Measurements from ENCODE around the gene C17orf100.

C17orf100 gene

DNA sequence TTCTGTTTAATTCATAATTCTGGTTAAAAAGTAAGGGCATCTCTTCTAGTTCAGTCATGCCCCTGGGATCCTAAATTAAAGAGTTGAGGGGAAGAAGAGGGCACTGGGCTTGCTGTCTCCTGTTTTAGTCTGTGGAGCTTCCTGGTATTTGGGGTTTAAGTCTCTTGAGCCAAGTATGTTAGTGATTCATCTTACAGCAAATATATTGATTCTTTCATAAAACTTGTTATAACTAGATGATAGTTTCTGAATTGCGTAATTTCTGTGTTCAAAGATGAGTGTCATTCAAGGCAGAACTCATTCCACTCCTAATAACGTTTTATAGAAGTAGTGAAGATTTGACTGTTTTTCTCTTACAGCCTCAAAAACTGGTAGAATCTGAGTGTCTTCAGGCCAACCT is 9.0 kb upstream of the C17orf100 start:
- Histone ChIP-seq H3K4me3 (ENCODE audit: insufficient read depth, low read length, poor library complexity, severe bottlenecking) (no peak overlapping the region), H3K27me3 (ENCODE audit: low read length) (no peaks in the 10 kb centered on the region), H3K9me2 (replicated peaks; ENCODE audit: insufficient read depth, low read length) (no peaks in the 10 kb centered on the region), H4K20me1 (ENCODE audit: low read depth, low read length) (no peaks in the 10 kb centered on the region), H3K9me3 (ENCODE audit: insufficient read depth, low read length) (no peaks in the 10 kb centered on the region), H3K36me3 (ENCODE audit: low read length) (no peaks in the 10 kb centered on the region; the same call in 1 of the 2 replicates), H3K27ac (ENCODE audit: low read depth, low read length) (no peak overlapping the region), H2AFZ (ENCODE audit: low read depth, low read length, severe bottlenecking) (no peak overlapping the region), H3F3A (ENCODE audit: insufficient read depth) (peaks cover 5% of the 10 kb centered on the region; the same call in 1 of the 2 replicates), H3K9ac (ENCODE audit: low read length) (peak overlapping the region; percentile 80), H3K79me2 (ENCODE audit: insufficient read depth, low read length) (peaks cover 15% of the 10 kb centered on the region), H3K4me2 (ENCODE audit: low read depth, low read length, poor library complexity, severe bottlenecking) (peak overlapping the region; percentile 74)
- TF ChIP-seq, protein P1, sequence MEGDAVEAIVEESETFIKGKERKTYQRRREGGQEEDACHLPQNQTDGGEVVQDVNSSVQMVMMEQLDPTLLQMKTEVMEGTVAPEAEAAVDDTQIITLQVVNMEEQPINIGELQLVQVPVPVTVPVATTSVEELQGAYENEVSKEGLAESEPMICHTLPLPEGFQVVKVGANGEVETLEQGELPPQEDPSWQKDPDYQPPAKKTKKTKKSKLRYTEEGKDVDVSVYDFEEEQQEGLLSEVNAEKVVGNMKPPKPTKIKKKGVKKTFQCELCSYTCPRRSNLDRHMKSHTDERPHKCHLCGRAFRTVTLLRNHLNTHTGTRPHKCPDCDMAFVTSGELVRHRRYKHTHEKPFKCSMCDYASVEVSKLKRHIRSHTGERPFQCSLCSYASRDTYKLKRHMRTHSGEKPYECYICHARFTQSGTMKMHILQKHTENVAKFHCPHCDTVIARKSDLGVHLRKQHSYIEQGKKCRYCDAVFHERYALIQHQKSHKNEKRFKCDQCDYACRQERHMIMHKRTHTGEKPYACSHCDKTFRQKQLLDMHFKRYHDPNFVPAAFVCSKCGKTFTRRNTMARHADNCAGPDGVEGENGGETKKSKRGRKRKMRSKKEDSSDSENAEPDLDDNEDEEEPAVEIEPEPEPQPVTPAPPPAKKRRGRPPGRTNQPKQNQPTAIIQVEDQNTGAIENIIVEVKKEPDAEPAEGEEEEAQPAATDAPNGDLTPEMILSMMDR (IDR thresholded peaks at IDR 0.05; ENCODE audit: insufficient read depth, low read length, poor library complexity, severe bottlenecking): no peak
- TF ChIP-seq EZH2phosphoT487 (conservative IDR thresholded peaks at IDR 0.05; ENCODE audit: low read length): no peak

DNA sequence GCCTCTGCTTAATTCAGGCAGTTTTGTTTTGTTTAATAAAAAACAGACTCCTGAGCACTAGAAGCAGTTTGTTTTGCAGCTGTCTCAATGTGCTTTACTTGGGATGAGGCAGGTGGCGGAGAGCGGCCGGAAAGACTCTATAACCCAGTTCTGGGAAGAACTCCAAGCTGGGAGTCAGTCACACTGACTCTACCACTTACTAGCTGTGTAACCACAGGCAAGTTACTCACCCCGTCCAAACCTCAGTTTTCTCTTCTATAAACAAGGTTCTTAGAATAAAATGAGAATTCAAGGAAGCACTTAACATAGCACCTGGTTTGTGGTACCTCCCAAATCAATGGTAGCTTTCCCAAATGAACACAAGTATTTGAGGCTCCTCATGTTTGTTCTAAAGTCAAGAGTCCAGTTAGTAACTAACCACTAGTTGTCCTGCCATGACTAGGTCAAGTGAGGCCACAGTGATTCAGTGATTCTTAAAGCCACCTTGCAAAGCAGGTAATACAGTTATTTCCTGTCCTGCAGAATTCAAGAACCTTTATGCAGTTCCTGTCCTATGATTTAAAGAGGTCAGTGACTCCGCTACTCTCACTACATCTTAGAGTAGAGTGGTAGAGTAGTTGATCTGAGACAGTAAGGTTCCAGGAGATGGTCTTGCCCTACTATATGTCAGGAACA is 8.0 kb upstream of the C17orf100 start:
- Histone ChIP-seq H3K4me3 (ENCODE audit: insufficient read depth, low read length, poor library complexity, severe bottlenecking) (no peak overlapping the region), H3K36me3 (ENCODE audit: low read length) (no peaks in the 10 kb centered on the region; the same call in 1 of the 2 replicates), H2AFZ (ENCODE audit: low read depth, low read length, severe bottlenecking) (no peak overlapping the region), H3K4me2 (ENCODE audit: low read depth, low read length, poor library complexity, severe bottlenecking) (no peak overlapping the region), H3K79me2 (ENCODE audit: insufficient read depth, low read length) (peaks cover 18% of the 10 kb centered on the region), H3K27ac (ENCODE audit: low read depth, low read length) (no peak overlapping the region), H3F3A (ENCODE audit: insufficient read depth) (peaks cover 5% of the 10 kb centered on the region), H3K9me2 (replicated peaks; ENCODE audit: insufficient read depth, low read length) (no peaks in the 10 kb centered on the region), H3K27me3 (ENCODE audit: low read length) (no peaks in the 10 kb centered on the region), H3K9ac (ENCODE audit: low read length) (no peak overlapping the region), H3K9me3 (ENCODE audit: insufficient read depth, low read length) (no peaks in the 10 kb centered on the region), H4K20me1 (ENCODE audit: low read depth, low read length) (no peaks in the 10 kb centered on the region)
- TF ChIP-seq, protein P1 (IDR thresholded peaks at IDR 0.05; ENCODE audit: insufficient read depth, low read length, poor library complexity, severe bottlenecking): no peak
- no peak for TF ChIP-seq EZH2phosphoT487 (conservative IDR thresholded peaks at IDR 0.05; ENCODE audit: low read length)

DNA sequence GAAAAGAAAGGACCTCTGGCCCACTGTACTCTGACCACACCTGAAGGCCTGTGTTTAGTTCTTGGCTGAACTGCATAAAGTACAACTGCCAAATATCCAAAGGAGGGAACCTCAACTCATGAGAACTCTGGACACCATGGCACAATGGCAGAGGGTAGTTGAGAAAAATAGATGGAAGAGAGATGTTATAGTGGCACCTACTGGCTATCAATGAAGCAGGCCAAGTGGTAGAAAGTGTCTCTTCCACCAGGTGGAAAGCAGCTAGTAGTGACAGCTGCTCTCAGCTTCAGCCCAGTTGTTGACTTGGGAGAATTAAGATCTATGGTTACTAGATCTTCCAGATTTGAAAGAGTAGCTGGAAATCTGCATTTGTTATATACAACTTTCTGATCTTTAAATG is 3.4 kb upstream of the C17orf100 start:
- Histone ChIP-seq H3K27me3 (ENCODE audit: low read length) (no peaks in the 10 kb centered on the region), H3K4me3 (ENCODE audit: insufficient read depth, low read length, poor library complexity, severe bottlenecking) (no peak overlapping the region)

More for the DNA sequence above, 3.4 kb upstream of the C17orf100 start:
- TF ChIP-seq, protein P1 (IDR thresholded peaks at IDR 0.05; ENCODE audit: insufficient read depth, low read length, poor library complexity, severe bottlenecking): peak; percentile 29
- no peak for TF ChIP-seq EZH2phosphoT487 (conservative IDR thresholded peaks at IDR 0.05; ENCODE audit: low read length)
- Histone ChIP-seq H3K79me2 (ENCODE audit: insufficient read depth, low read length) (peaks cover 23% of the 10 kb centered on the region), H3K9ac (ENCODE audit: low read length) (no peak overlapping the region), H3K4me2 (ENCODE audit: low read depth, low read length, poor library complexity, severe bottlenecking) (no peak overlapping the region), H3K36me3 (ENCODE audit: low read length) (no peaks in the 10 kb centered on the region; the same call in 1 of the 2 replicates), H3K9me3 (ENCODE audit: insufficient read depth, low read length) (no peaks in the 10 kb centered on the region), H3F3A (ENCODE audit: insufficient read depth) (peaks cover 22% of the 10 kb centered on the region), H4K20me1 (ENCODE audit: low read depth, low read length) (no peaks in the 10 kb centered on the region), H2AFZ (ENCODE audit: low read depth, low read length, severe bottlenecking) (no peak overlapping the region), H3K9me2 (replicated peaks; ENCODE audit: insufficient read depth, low read length) (no peaks in the 10 kb centered on the region), H3K27ac (ENCODE audit: low read depth, low read length) (no peak overlapping the region)
